Left lung (tissue), 10 donors: ENCODE measurements around the gene LEMD2. TPM values are rescaled to one million over a fixed set of nuclear protein-coding genes. Genes with fewer than 3 reads are reported as not detected.

Experiments used
- ATAC-seq: fragments of 200-7000 bp; cut with Tn5 transposase; one replicate; pipeline ENCODE4 v1.9.1; 2020; ENCODE audit warnings: moderate library complexity
- DNase-seq, 4 donors: peaks; one replicate each; pipeline ENCODE4 v3.0.0-alpha.2; 2013 to 2020
- H3K27ac ChIP-seq, 2 donors: fragments of 200-600 bp; sonication (generic) in 1 of 2; one replicate each; pipeline versions ENCODE4 v1.5.0 to v1.8.0; 2020 to 2021
- H3K27me3 ChIP-seq, 2 donors: fragments of 200-600 bp; sonication (generic) in 1 of 2; one replicate each; pipeline versions ENCODE4 v1.5.0 to v1.8.0; 2020 to 2021
- H3K36me3 ChIP-seq, 2 donors: fragments of 200-600 bp; sonication (generic) in 1 of 2; one replicate each; pipeline versions ENCODE4 v1.5.0 to v1.8.0; 2020 to 2021
- H3K4me1 ChIP-seq, 2 donors: fragments of 200-600 bp; one replicate each; pipeline ENCODE4 v1.8.0; 2021
- H3K4me3 ChIP-seq, 2 donors: fragments of 200-600 bp; sonication (generic) in 1 of 2; one replicate each; pipeline versions ENCODE4 v1.5.0 to v1.8.0; 2020 to 2021; ENCODE audit warnings: mild to moderate bottlenecking in 1 of 2
- H3K9me3 ChIP-seq, 2 donors: fragments of 200-600 bp; sonication (generic) in 1 of 2; one replicate each; pipeline versions ENCODE4 v1.5.0 to v1.8.0; 2020 to 2021
- CTCF ChIP-seq, 2 donors: fragments of 200-600 bp; sonication (generic) in 1 of 2; IDR thresholded peaks; one replicate each; pipeline versions ENCODE4 v1.5.0 to v1.8.0; 2021; ENCODE audit warnings: antibody characterized with exemption in 2 of 2
- intact Hi-C, 2 donors: fragments of 100-400 bp; cut with DNase I; formaldehyde crosslinking; loops; one replicate each; pipeline versions ENCODE4 v1.11.2 to v1.14.2; 2022
- polyA plus RNA-seq, 6 donors: library from polyadenylated mRNA; unstranded; fragments of 120-200 nt; gene quantifications; one replicate each; pipeline ENCODE4 v1.2.1, GENCODE V29; 2013; ENCODE audit not compliant: insufficient read length in 6 of 6
- total RNA-seq, 2 donors: library from RNA; stranded (reverse); fragmentation: NEBNext Ultra II Directional; extraction: Animal tissue kit (Norgen Biotek cat#: 25700); gene quantifications; one replicate each; pipeline ENCODE4 v1.2.1, GENCODE V29; 2021
- donor health status: DM: no; HTN: yes; CAD: no.
- donor health status: DM: no; HTN: no; CAD: no.

Gene LEMD2
- total and polyA plus RNA-seq, 8 donors: 47.9 to 80.7 (median 69.6) TPM

- H3K36me3 ChIP-seq: no peaks in the 10 kb centered on the region
- TF ChIP-seq CTCF (IDR thresholded peaks at IDR 0.05): peak; percentile 79 to 93
- no peak overlapping the region for H3K27ac ChIP-seq
- H3K27me3 ChIP-seq: no peaks in the 10 kb centered on the region
- intact Hi-C loops: no loop called here
- H3K4me3 ChIP-seq: no peak overlapping the region
- peak; percentile 88 for ATAC-seq
- peak; percentile 43 to 84 (median 68) for DNase-seq
- peaks cover 7 to 22% of the 10 kb centered on the region in 2 donors for H3K4me1 ChIP-seq
- H3K9me3 ChIP-seq: no peaks in the 10 kb centered on the region
These were observed 44.7 kb downstream of the LEMD2 start for GRCh38 chr6:33744001-33744848.

GRCh38 chr6:33742837-33743236 lies 46.1 kb downstream of the LEMD2 start:
- Histone ChIP-seq H3K4me1 (peaks cover 7 to 22% of the 10 kb centered on the region in 2 donors), H3K27me3 (no peaks in the 10 kb centered on the region), H3K36me3 (no peaks in the 10 kb centered on the region), H3K27ac (no peak overlapping the region), H3K4me3 (no peak overlapping the region), H3K9me3 (no peaks in the 10 kb centered on the region)
- TF ChIP-seq CTCF (IDR thresholded peaks at IDR 0.05): no peak
- intact Hi-C loops: no loop called here
- DNase-seq (peak in 2 of 4 donors; percentile 37 to 73), ATAC-seq (no peak)

GRCh38 chr6:33742092-33742491 lies 46.8 kb downstream of the LEMD2 start:
- intact Hi-C loops: no loop called here
- no peak for ATAC-seq

GRCh38 chr6:33740794-33741193 lies 48.1 kb downstream of the LEMD2 start:
- no peak for DNase-seq
- peaks cover 7 to 22% of the 10 kb centered on the region in 2 donors for H3K4me1 ChIP-seq
- intact Hi-C loops: no loop called here
- H3K27ac ChIP-seq: no peak overlapping the region
- H3K4me3 ChIP-seq: no peak overlapping the region
- TF ChIP-seq CTCF (IDR thresholded peaks at IDR 0.05): no peak
- no peaks in the 10 kb centered on the region for H3K36me3 ChIP-seq
- H3K27me3 ChIP-seq: no peaks in the 10 kb centered on the region
- H3K9me3 ChIP-seq: no peaks in the 10 kb centered on the region
- no peak for ATAC-seq

More at GRCh38 chr6:33742092-33742491, 46.8 kb downstream of the LEMD2 start:
- Histone ChIP-seq H3K4me3 (no peak overlapping the region), H3K27ac (no peak overlapping the region), H3K36me3 (no peaks in the 10 kb centered on the region), H3K4me1 (peaks cover 7 to 22% of the 10 kb centered on the region in 2 donors), H3K9me3 (no peaks in the 10 kb centered on the region), H3K27me3 (no peaks in the 10 kb centered on the region)
- TF ChIP-seq CTCF (IDR thresholded peaks at IDR 0.05): no peak
- peak in 1 of 4 donors; percentile 57 for DNase-seq

GRCh38 chr6:33740204-33740608 lies 48.7 kb downstream of the LEMD2 start:
- no peak overlapping the region for H3K4me3 ChIP-seq
- peaks cover 7 to 22% of the 10 kb centered on the region in 2 donors for H3K4me1 ChIP-seq
- no peaks in the 10 kb centered on the region for H3K36me3 ChIP-seq
- DNase-seq (peak in 2 of 4 donors; percentile 53 to 67), ATAC-seq (no peak)
- intact Hi-C loops: no loop called here
- TF ChIP-seq CTCF (IDR thresholded peaks at IDR 0.05): no peak
- H3K9me3 ChIP-seq: no peaks in the 10 kb centered on the region
- no peaks in the 10 kb centered on the region for H3K27me3 ChIP-seq
- H3K27ac ChIP-seq: peak overlapping the region in 1 of 2 donors; percentile 59
